Gastrocnemius medialis (tissue), 4 donors: Measurements from ENCODE around the gene APOBEC3G. TPM values are rescaled to one million over a fixed set of nuclear protein-coding genes. Genes with fewer than 3 reads are reported as not detected.

Experiments used
- ATAC-seq, 2 donors: fragments of 150-250 bp; one replicate each; pipeline ENCODE4 v1.9.1; 2016
- DNase-seq, 2 donors: peaks; one replicate each; pipeline ENCODE4 v3.0.0-alpha.2; 2019
- H3K27ac ChIP-seq, 4 donors: fragments of 200-600 bp; sonication (generic); 1 replicate in 1 of 4; 2 replicates in 3 of 4; pipeline ENCODE4 v1.5.1; 2016 to 2018; ENCODE audit warnings: mild to moderate bottlenecking in 2 of 4, moderate library complexity in 1 of 4
- H3K27me3 ChIP-seq, 3 donors: fragments of 200-600 bp; sonication (generic) in 2 of 3; 1 replicate in 1 of 3; 2 replicates in 2 of 3; pipeline versions ENCODE4 v1.5.1 to v1.6.0; 2016 to 2019; ENCODE audit warnings: mild to moderate bottlenecking in 1 of 3, moderate library complexity in 1 of 3
- H3K36me3 ChIP-seq, 2 donors: fragments of 200-600 bp; sonication (generic) in 1 of 2; one replicate each; pipeline ENCODE4 v1.5.1; 2017 to 2018
- H3K4me1 ChIP-seq, 2 donors: fragments of 200-600 bp; sonication (generic) in 1 of 2; one replicate each; pipeline ENCODE4 v1.5.1; 2016 to 2017; ENCODE audit warnings: mild to moderate bottlenecking in 2 of 2
- H3K4me3 ChIP-seq, 4 donors: fragments of 200-600 bp; sonication (generic) in 3 of 4; 1 replicate in 1 of 4; 2 replicates in 3 of 4; pipeline ENCODE4 v1.5.1; 2016 to 2019; ENCODE audit warnings: mild to moderate bottlenecking in 2 of 4
- H3K9me3 ChIP-seq, 3 donors: fragments of 200-600 bp; sonication (generic) in 2 of 3; 1 replicate in 1 of 3; 2 replicates in 2 of 3; pipeline ENCODE4 v1.5.1; 2016 to 2019
- CTCF ChIP-seq, 5 experiments: fragments of 450-650 bp in 3 of 5; fragments of 200-600 bp in 2 of 5; sonication (generic) in 2 of 5; IDR thresholded peaks in 4 of 5; conservative IDR thresholded peaks in 1 of 5; 1 replicate in 4 of 5; 2 replicates in 1 of 5; pipeline ENCODE4 v1.5.1; 2016 to 2019; ENCODE audit warnings: antibody characterized with exemption in 5 of 5, mild to moderate bottlenecking in 3 of 5, moderate library complexity in 3 of 5
- POLR2A ChIP-seq, 2 donors: fragments of 450-650 bp; IDR thresholded peaks; one replicate each; pipeline ENCODE4 v1.6.1; 2017; ENCODE audit warnings: antibody characterized with exemption in 2 of 2, mild to moderate bottlenecking in 2 of 2, moderate library complexity in 2 of 2
- in situ Hi-C, 4 donors: fragments of 200-750 bp; cut with MboI; loops; one replicate each; pipeline versions ENCODE4 v1.15.0 to v1.8.0; 2017; ENCODE audit warnings: low sequenced_read_pairs in 4 of 4
- intact Hi-C: fragments of 100-400 bp; cut with DNase I; formaldehyde crosslinking; loops from one replicate; pipeline ENCODE4 v1.15.1; 2023; ENCODE audit warnings: low total_unique reads
- total RNA-seq, 4 donors: library from RNA; depleted of rRNA; stranded (reverse); fragments of >200 nt; gene quantifications; one replicate each; pipeline versions ENCODE4 v1.1.0 to v1.2.3, GENCODE V29; 2016

APOBEC3G gene
- total RNA-seq, 4 donors from 2014 or later: 0.86 to 3.7 (median 2.5) TPM

- Histone ChIP-seq H3K4me3 (no peak overlapping the region), H3K27ac (no peak overlapping the region), H3K9me3 (no peaks in the 10 kb centered on the region), H3K27me3 (peaks cover 9 to 31% (median 24%) of the 10 kb centered on the region in 3 donors), H3K4me1 (no peaks in the 10 kb centered on the region), H3K36me3 (no peaks in the 10 kb centered on the region)
- ATAC-seq: no peak
- TF ChIP-seq POLR2A (IDR thresholded peaks at IDR 0.05) (no peak), CTCF (IDR thresholded peaks at IDR 0.05 in 4 of 5, conservative IDR thresholded peaks at IDR 0.05 in 1 of 5) (no peak)
- intact Hi-C loops: no loop called here
- DNase-seq: no peak
- in situ Hi-C loops: loop anchor here in 1 of 4 donors (10.0 kb wide), 1 partner anchor 226 kb away; no protein-coding TSS in a partner anchor
Observed at GRCh38 chr22:39110631-39111561, 33.8 kb downstream of the APOBEC3G start.

- Histone ChIP-seq H3K36me3 (no peaks in the 10 kb centered on the region), H3K9me3 (no peaks in the 10 kb centered on the region), H3K4me1 (no peaks in the 10 kb centered on the region), H3K4me3 (no peak overlapping the region), H3K27me3 (peaks cover 24 to 49% (median 47%) of the 10 kb centered on the region in 3 donors), H3K27ac (no peak overlapping the region)
- intact Hi-C loops (no loop called here), in situ Hi-C loops (loop anchor here in 1 of 4 donors (10.0 kb wide), 1 partner anchor 229 kb away; no protein-coding TSS in a partner anchor)
- DNase-seq: no peak
- no peak for ATAC-seq
- TF ChIP-seq CTCF (IDR thresholded peaks at IDR 0.05 in 4 of 5, conservative IDR thresholded peaks at IDR 0.05 in 1 of 5) (no peak), POLR2A (IDR thresholded peaks at IDR 0.05) (no peak)
Observed at GRCh38 chr22:39114112-39114511, 37.0 kb downstream of the APOBEC3G start.

- ATAC-seq (no peak), DNase-seq (no peak)
- H3K36me3 ChIP-seq: no peaks in the 10 kb centered on the region
- TF ChIP-seq POLR2A (IDR thresholded peaks at IDR 0.05) (no peak), CTCF (IDR thresholded peaks at IDR 0.05 in 4 of 5, conservative IDR thresholded peaks at IDR 0.05 in 1 of 5) (no peak)
- intact Hi-C loops: no loop called here
- H3K27me3 ChIP-seq: peaks cover 24 to 49% (median 45%) of the 10 kb centered on the region in 3 donors
- in situ Hi-C loops: loop anchor here in 1 of 4 donors (10.0 kb wide), 1 partner anchor 231 kb away; no protein-coding TSS in a partner anchor
- H3K27ac ChIP-seq: no peak overlapping the region
- H3K4me3 ChIP-seq: no peak overlapping the region
- no peaks in the 10 kb centered on the region for H3K4me1 ChIP-seq
- H3K9me3 ChIP-seq: no peaks in the 10 kb centered on the region
Observed at GRCh38 chr22:39115570-39115969, 38.5 kb downstream of the APOBEC3G start.

GRCh38 chr22:39115977-39116621, 39.0 kb downstream of the APOBEC3G start:
- Histone ChIP-seq H3K36me3 (no peaks in the 10 kb centered on the region), H3K9me3 (no peaks in the 10 kb centered on the region), H3K4me1 (no peaks in the 10 kb centered on the region), H3K27me3 (peaks cover 24 to 49% (median 45%) of the 10 kb centered on the region in 3 donors), H3K27ac (no peak overlapping the region), H3K4me3 (no peak overlapping the region)
- no peak for TF ChIP-seq CTCF (IDR thresholded peaks at IDR 0.05 in 4 of 5, conservative IDR thresholded peaks at IDR 0.05 in 1 of 5)
- no peak for TF ChIP-seq POLR2A (IDR thresholded peaks at IDR 0.05)
- no peak for ATAC-seq
- in situ Hi-C loops (loop anchor here in 1 of 4 donors (10.0 kb wide), 1 partner anchor 231 kb away; no protein-coding TSS in a partner anchor), intact Hi-C loops (no loop called here)
- DNase-seq: no peak
